ENCODE data around the gene NAB1.
A peak's percentile ranks its signal among the peaks of the same experiment; 100 is the strongest.
"Not testable (repeated sequence)": the region's sequence is repeated elsewhere in the genome, so short reads cannot be mapped to it uniquely, and the experiment has no call there.

NAB1 gene

GRCh38 chr2:190649035-190649797 is at the start of gene NAB1:
NAB1 (plus strand) TSS chr2:190649083; CDS start chr2:190659177, 10,094 bp downstream.
- FAIRE-seq (no peak), DNase-seq (ENCODE audit: insufficient read length, low spot score) (no peak)
- TF ChIP-seq POLR2A (IDR thresholded peaks at IDR 0.05; ENCODE audit: low read depth, low read length): no peak; the same call in 1 of the 2 replicates

- FAIRE-seq (no peak), DNase-seq (ENCODE audit: insufficient read length, low spot score) (no peak)
Measured at GRCh38 chr2:190599546-190600220, 49.2 kb upstream of the NAB1 start.

GRCh38 chr2:190600293-190601103 is 48.4 kb upstream of the NAB1 start:
- DNase-seq (ENCODE audit: insufficient read length, low spot score) (no peak), FAIRE-seq (no peak)
- no peak for TF ChIP-seq POLR2A (IDR thresholded peaks at IDR 0.05; ENCODE audit: low read depth, low read length)

More at GRCh38 chr2:190599546-190600220, 49.2 kb upstream of the NAB1 start:
- TF ChIP-seq POLR2A (IDR thresholded peaks at IDR 0.05; ENCODE audit: low read depth, low read length): no peak

- DNase-seq (ENCODE audit: insufficient read length, low spot score) (no peak), FAIRE-seq (no peak)
- TF ChIP-seq POLR2A (IDR thresholded peaks at IDR 0.05; ENCODE audit: low read depth, low read length): no peak
Measured at GRCh38 chr2:190603374-190603773, 45.5 kb upstream of the NAB1 start.

GRCh38 chr2:190607014-190607597 is 41.8 kb upstream of the NAB1 start:
- TF ChIP-seq POLR2A (IDR thresholded peaks at IDR 0.05; ENCODE audit: low read depth, low read length): no peak
- peak; percentile 94 for FAIRE-seq
- peak; percentile 26 for DNase-seq (ENCODE audit: insufficient read length, low spot score)

GRCh38 chr2:190607657-190608357 is 41.1 kb upstream of the NAB1 start:
- TF ChIP-seq POLR2A (IDR thresholded peaks at IDR 0.05; ENCODE audit: low read depth, low read length): no peak
- FAIRE-seq (peak; percentile 87), DNase-seq (ENCODE audit: insufficient read length, low spot score) (no peak)

GRCh38 chr2:190608863-190609262 is 40.0 kb upstream of the NAB1 start:
- not testable (repeated sequence) for FAIRE-seq

GRCh38 chr2:190609397-190609796 is 39.5 kb upstream of the NAB1 start:
- DNase-seq (ENCODE audit: insufficient read length, low spot score); FAIRE-seq: not testable (repeated sequence)

More at GRCh38 chr2:190608863-190609262, 40.0 kb upstream of the NAB1 start:
- not testable (repeated sequence) for DNase-seq (ENCODE audit: insufficient read length, low spot score)

- not testable (repeated sequence) for DNase-seq (ENCODE audit: insufficient read length, low spot score); FAIRE-seq
Measured at GRCh38 chr2:190610528-190610927, 38.4 kb upstream of the NAB1 start.

GRCh38 chr2:190615555-190616200 is 33.2 kb upstream of the NAB1 start:
- FAIRE-seq: no peak
- no peak for TF ChIP-seq POLR2A (IDR thresholded peaks at IDR 0.05; ENCODE audit: low read depth, low read length)
- DNase-seq (ENCODE audit: insufficient read length, low spot score): no peak

GRCh38 chr2:190618030-190618429 is 30.9 kb upstream of the NAB1 start:
- TF ChIP-seq POLR2A (IDR thresholded peaks at IDR 0.05; ENCODE audit: low read depth, low read length): no peak
- FAIRE-seq: no peak
- DNase-seq (ENCODE audit: insufficient read length, low spot score): no peak

- FAIRE-seq: no peak
- no peak for TF ChIP-seq POLR2A (IDR thresholded peaks at IDR 0.05; ENCODE audit: low read depth, low read length)
- DNase-seq (ENCODE audit: insufficient read length, low spot score): no peak
Measured at GRCh38 chr2:190625691-190626090, 23.2 kb upstream of the NAB1 start.
